Activated CD8-positive, alpha-beta memory T cell treated with anti-CD3 and anti-CD28 coated beads, Interleukin-2, amount 50 U/mL, for 24 hours (primary cell): Measurements from ENCODE around the gene SRPX.

Experiments used
- DNase-seq: peaks from one replicate; pipeline ENCODE4 v3.0.0-alpha.2; 2020; ENCODE audit errors: extremely low read depth

Gene SRPX

GRCh38 chrX:38211891-38212635 lies 8.6 kb downstream of the SRPX start:
- DNase-seq = no peak

GRCh38 chrX:38206542-38206941 lies 14.1 kb downstream of the SRPX start:
- DNase-seq = no peak

- no peak for DNase-seq
Observed at GRCh38 chrX:38206036-38206435, 14.6 kb downstream of the SRPX start.

- no peak for DNase-seq
Observed at GRCh38 chrX:38205039-38205438, 15.6 kb downstream of the SRPX start.

GRCh38 chrX:38192007-38192810 lies 28.5 kb downstream of the SRPX start:
- no peak for DNase-seq

GRCh38 chrX:38189431-38190250 lies 31.0 kb downstream of the SRPX start:
- no peak for DNase-seq

GRCh38 chrX:38183596-38183995 lies 37.1 kb downstream of the SRPX start:
- DNase-seq = no peak

GRCh38 chrX:38181357-38181756 lies 39.3 kb downstream of the SRPX start:
- no peak for DNase-seq

- DNase-seq = no peak
Observed at GRCh38 chrX:38178396-38178795, 42.3 kb downstream of the SRPX start.

- no peak for DNase-seq
Observed at GRCh38 chrX:38175139-38175538, 45.5 kb downstream of the SRPX start.

GRCh38 chrX:38172596-38172995 lies 48.1 kb downstream of the SRPX start:
- no peak for DNase-seq

- DNase-seq = no peak
Observed at GRCh38 chrX:38170556-38170955, 50.1 kb downstream of the SRPX start.

GRCh38 chrX:38166478-38167083 lies 54.1 kb downstream of the SRPX start:
- no peak for DNase-seq

- DNase-seq = no peak
Observed at GRCh38 chrX:38165023-38165422, 55.6 kb downstream of the SRPX start.

GRCh38 chrX:38163193-38163592 lies 57.5 kb downstream of the SRPX start:
- no peak for DNase-seq

GRCh38 chrX:38156838-38157237 lies 63.8 kb downstream of the SRPX start:
- no peak for DNase-seq

- DNase-seq = no peak
Observed at GRCh38 chrX:38154818-38155217, 65.9 kb downstream of the SRPX start.

GRCh38 chrX:38154340-38154739 lies 66.3 kb downstream of the SRPX start:
- DNase-seq = no peak

GRCh38 chrX:38151441-38151840 lies 69.2 kb downstream of the SRPX start:
- DNase-seq = no peak

GRCh38 chrX:38150993-38151392 lies 69.7 kb downstream of the SRPX start:
- no peak for DNase-seq

- DNase-seq = no peak
Observed at GRCh38 chrX:38149016-38149415, 71.7 kb downstream of the SRPX start.

- DNase-seq = no peak
Observed at GRCh38 chrX:38142610-38143009, 78.1 kb downstream of the SRPX start.
